DND-41 (cell line): ENCODE results near the gene TAGLN2.

Experiments
- ATAC-seq: fragments of 200-7000 bp; cut with Tn5 transposase; 3 replicates; pipeline ENCODE4 v1.9.1; 2021; ENCODE audit warnings: low read depth; ENCODE audit not compliant: insufficient read depth
- DNase-seq: peaks from one replicate; pipeline ENCODE4 v3.0.0-alpha.2; 2020
- H2AFZ ChIP-seq: 2 replicates; pipeline ENCODE4 v1.6.0; 2012; ENCODE audit warnings: low read depth, low read length
- H3K27ac ChIP-seq: 2 replicates; pipeline ENCODE4 v1.5.1; 2012; ENCODE audit warnings: low read length, inconsistent platforms
- H3K27me3 ChIP-seq: fragments of 200-600 bp; sonication (generic); 2 replicates; pipeline ENCODE4 v1.6.0; 2012; ENCODE audit warnings: low read length, mild to moderate bottlenecking, inconsistent platforms; ENCODE audit not compliant: insufficient read depth, poor library complexity
- H3K36me3 ChIP-seq: 2 replicates; pipeline ENCODE4 v1.5.1; 2012; ENCODE audit warnings: low read length, inconsistent platforms; ENCODE audit not compliant: insufficient read depth
- H3K4me1 ChIP-seq: 2 replicates; pipeline ENCODE4 v1.5.1; 2012; ENCODE audit warnings: mild to moderate bottlenecking, low read length; ENCODE audit not compliant: insufficient read depth
- H3K4me2 ChIP-seq: 2 replicates; pipeline ENCODE4 v1.6.0; 2012; ENCODE audit warnings: mild to moderate bottlenecking, moderate library complexity, low read length, inconsistent platforms; ENCODE audit not compliant: insufficient read depth
- H3K4me3 ChIP-seq, 2 experiments: fragments of 200-600 bp in 1 of 2; shearing (Covaris generic) in 1 of 2; 2 replicates each; pipeline ENCODE4 v1.5.1; 2012 to 2016; ENCODE audit warnings: inconsistent platforms in 2 of 2, low read length in 2 of 2, mild to moderate bottlenecking in 2 of 2, low read depth in 1 of 2, moderate library complexity in 1 of 2
- H3K79me2 ChIP-seq: 2 replicates; pipeline ENCODE4 v1.6.0; 2012; ENCODE audit warnings: low read length, inconsistent platforms; ENCODE audit not compliant: insufficient read depth
- H3K9ac ChIP-seq: 2 replicates; pipeline ENCODE4 v1.6.0; 2012; ENCODE audit warnings: low read depth, mild to moderate bottlenecking, inconsistent platforms, low read length, moderate library complexity
- H3K9me3 ChIP-seq: 2 replicates; pipeline ENCODE4 v1.5.1; 2012; ENCODE audit warnings: low read length, moderate library complexity, mild to moderate bottlenecking, inconsistent platforms; ENCODE audit not compliant: insufficient read depth, severe bottlenecking
- H4K20me1 ChIP-seq: 2 replicates; pipeline ENCODE4 v1.6.0; 2012; ENCODE audit warnings: low read length; ENCODE audit not compliant: insufficient read depth
- CTCF ChIP-seq: IDR thresholded peaks from 2 replicates; pipeline ENCODE4 v1.5.1; 2012; ENCODE audit warnings: borderline replicate concordance, low read length, moderate library complexity, mild to moderate bottlenecking; ENCODE audit not compliant: poor library complexity, severe bottlenecking; ENCODE audit errors: extremely low read depth
- EZH2 ChIP-seq: IDR thresholded peaks from 3 replicates; pipeline ENCODE4 v1.6.1; 2012; ENCODE audit warnings: borderline replicate concordance, low read depth, mild to moderate bottlenecking, moderate library complexity, low read length, inconsistent platforms; ENCODE audit not compliant: severe bottlenecking

Gene TAGLN2

GRCh38 chr1:159942632-159943277 is 17.4 kb upstream of the TAGLN2 start:
- H3K9me3 ChIP-seq = no peaks in the 10 kb centered on the region
- H3K9ac ChIP-seq = no peak overlapping the region
- no peaks in the 10 kb centered on the region; the same call in 1 of the 2 replicates for H4K20me1 ChIP-seq
- no peaks in the 10 kb centered on the region for H3K79me2 ChIP-seq
- ATAC-seq (no peak), DNase-seq (no peak)
- H3K36me3 ChIP-seq = no peaks in the 10 kb centered on the region
- peaks cover 59% of the 10 kb centered on the region for H3K27me3 ChIP-seq
- H3K4me1 ChIP-seq = peaks cover 6% of the 10 kb centered on the region
- no peak overlapping the region for H3K4me3 ChIP-seq
- H3K27ac ChIP-seq = no peak overlapping the region
- H3K4me2 ChIP-seq = no peak overlapping the region
- H2AFZ ChIP-seq = no peak overlapping the region
- no peak for TF ChIP-seq EZH2
- no peak for TF ChIP-seq CTCF

DNA sequence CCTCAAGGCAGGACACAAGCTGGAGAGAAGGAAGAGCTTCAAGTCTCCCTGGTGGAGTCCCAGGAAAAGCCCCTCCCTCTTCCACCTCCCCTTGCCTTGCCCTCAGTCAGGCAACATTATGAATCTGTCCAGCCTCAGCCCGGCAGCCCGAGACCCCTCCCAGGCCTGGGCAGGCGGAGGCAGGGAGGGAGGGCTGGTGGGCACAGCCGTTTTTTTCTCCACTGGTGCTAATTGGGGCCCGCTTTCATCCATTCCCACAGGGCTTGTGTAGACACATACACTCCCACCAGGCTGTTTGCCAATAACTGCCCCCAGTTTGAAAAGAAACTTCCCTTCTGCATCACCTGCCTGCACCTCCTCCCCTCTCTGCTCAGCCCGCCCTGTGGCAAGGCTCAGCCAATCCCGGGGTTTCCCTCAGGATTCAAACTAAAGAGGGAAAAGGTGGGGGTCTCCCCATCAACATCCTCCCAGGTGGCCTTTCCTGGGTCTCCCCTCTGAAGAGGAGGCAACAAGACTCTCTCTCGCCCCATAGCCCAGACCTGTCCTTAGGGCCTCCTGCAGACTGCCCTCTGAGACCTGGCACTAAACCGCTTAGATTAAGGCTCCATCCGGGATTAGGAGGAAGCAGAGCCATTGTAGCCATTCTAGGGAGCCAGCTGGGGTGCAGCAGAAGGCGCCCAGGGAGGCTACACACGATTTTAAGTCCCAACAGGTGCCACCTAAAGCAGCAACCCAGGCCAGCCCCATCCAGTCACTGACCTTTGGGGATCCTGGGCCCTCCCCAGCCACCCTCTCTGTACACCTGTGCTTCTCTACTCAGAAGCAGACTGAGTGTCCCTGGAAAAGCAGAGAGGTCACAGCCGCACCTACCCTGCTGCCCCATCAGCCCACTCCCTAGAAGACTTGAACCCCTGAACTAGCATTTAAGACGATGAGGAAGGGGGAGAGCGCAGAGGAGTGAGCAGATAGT is 16.6 kb upstream of the TAGLN2 start:
- H3K4me3 ChIP-seq = no peak overlapping the region
- H4K20me1 ChIP-seq = no peaks in the 10 kb centered on the region; the same call in 1 of the 2 replicates
- no peaks in the 10 kb centered on the region for H3K36me3 ChIP-seq
- no peak overlapping the region for H3K9ac ChIP-seq
- H3K4me1 ChIP-seq = peaks cover 6% of the 10 kb centered on the region
- no peak overlapping the region for H2AFZ ChIP-seq
- H3K9me3 ChIP-seq = no peaks in the 10 kb centered on the region
- DNase-seq = no peak
- H3K27me3 ChIP-seq = peaks cover 57% of the 10 kb centered on the region
- H3K4me2 ChIP-seq = no peak overlapping the region
- TF ChIP-seq CTCF = no peak
- TF ChIP-seq EZH2 = no peak
- no peaks in the 10 kb centered on the region for H3K79me2 ChIP-seq
- no peak for ATAC-seq
- H3K27ac ChIP-seq = no peak overlapping the region

- H3K27ac ChIP-seq = no peak overlapping the region
- no peak overlapping the region for H3K4me3 ChIP-seq
- no peak for DNase-seq
- H2AFZ ChIP-seq = no peak overlapping the region
- H3K4me2 ChIP-seq = no peak overlapping the region
- H3K9ac ChIP-seq = no peak overlapping the region
- H3K9me3 ChIP-seq = no peaks in the 10 kb centered on the region
- H3K4me1 ChIP-seq = peaks cover 6% of the 10 kb centered on the region
- H3K79me2 ChIP-seq = no peaks in the 10 kb centered on the region
- TF ChIP-seq CTCF (no peak), EZH2 (no peak)
- H4K20me1 ChIP-seq = no peaks in the 10 kb centered on the region; the same call in 1 of the 2 replicates
- no peak for ATAC-seq
- peaks cover 49% of the 10 kb centered on the region for H3K27me3 ChIP-seq
- no peaks in the 10 kb centered on the region for H3K36me3 ChIP-seq
Measured at GRCh38 chr1:159941141-159941540, 15.8 kb upstream of the TAGLN2 start.
